ENCODE results near the gene ZC3H12D. TPM values are rescaled to one million over a fixed set of nuclear protein-coding genes. Genes with fewer than 3 reads are reported as not detected.

ZC3H12D gene
- total and polyA plus RNA-seq, 9 of the 15 experiments (the other 6 are each of a cell fraction or from before 2014, with no cell fraction given), result 0.04 to 0.27 (median 0.05) TPM; not detected in 3

GRCh38 chr6:149510793-149511512 lies 26.1 kb upstream of the ZC3H12D start:
- TF ChIP-seq PYGO2 (tag; IDR thresholded peaks at IDR 0.05), result no peak
- TF ChIP-seq SMAD2 (IDR thresholded peaks at IDR 0.05; ENCODE audit: low read depth, low read length), result no peak
- no peak for TF ChIP-seq PKNOX1 (IDR thresholded peaks at IDR 0.05)
- no peak for TF ChIP-seq TBP (optimal IDR thresholded peaks at IDR 0.05; ENCODE audit: low read depth, low read length)
- 82% methylated on average over 4 of the region's 4 CpGs for WGBS (ENCODE audit: insufficient coverage, low coverage, missing lambda C conversion rate)
- Histone ChIP-seq H3K79me2 (ENCODE audit: control insufficient read depth, insufficient read depth, low read length) (no peaks in the 10 kb centered on the region), H3K9me1 (ENCODE audit: control insufficient read depth, insufficient read depth, low read length) (no peaks in the 10 kb centered on the region), H4K20me1 (replicated peaks; ENCODE audit: control insufficient read depth, insufficient read depth, low read length) (no peaks in the 10 kb centered on the region), H3K4me3 (no peak overlapping the region), H2AFZ (ENCODE audit: low read depth, low read length) (no peak overlapping the region), H3K27ac (ENCODE audit: extremely low read depth, low read depth, low read length) (no peak overlapping the region), H3K27me3 (ENCODE audit: control insufficient read depth in 2 of 2, insufficient read depth in 2 of 2, low read length in 2 of 2) (no peaks in the 10 kb centered on the region), H3K4me2 (ENCODE audit: insufficient read depth, low read length) (no peak overlapping the region), H3K9ac (ENCODE audit: insufficient read depth in 1 of 2, low read depth in 2 of 2, low read length in 2 of 2) (no peak overlapping the region), H3K9me3 (replicated peaks; ENCODE audit: control insufficient read depth, insufficient read depth, low read depth, low read length) (no peaks in the 10 kb centered on the region; the same call in 1 of the 2 replicates), H3K4me1 (replicated peaks in 1 of 2; ENCODE audit: control insufficient read depth in 2 of 2, insufficient read depth in 2 of 2, low read length in 2 of 2) (no peaks in the 10 kb centered on the region), H3K36me3 (ENCODE audit: control insufficient read depth, insufficient read depth, low read length) (peaks cover 28% of the 10 kb centered on the region)
- in situ Hi-C loops (cut with MboI), result no loop called here
- ATAC-seq (no peak), DNase-seq (ENCODE audit: extremely low read depth in 1 of 4, low spot score in 3 of 4) (no peak), FAIRE-seq (no peak)
- BruUV-seq (replicated peaks), result no TSS peak
- intact Hi-C loops (cut with micrococcal nuclease), result no loop called here
- CTCF ChIA-PET (ENCODE audit: low intra/inter-chr PET ratio), result no interaction called here
- POLR2A ChIA-PET, result interaction anchor here (0.8 to 1.2 kb wide), 3 partner anchors 8 to 28 kb away, joined by 3 to 4 read pairs (median 3); no protein-coding TSS in a partner anchor

All from K562 (cell line).